H9 (cell line): ENCODE results near the gene PLEKHJ1. TPM values are rescaled to one million over a fixed set of nuclear protein-coding genes. Genes with fewer than 3 reads are reported as not detected.

Experiments used
- DNase-seq: peaks from one replicate; pipeline ENCODE4 v3.0.0-alpha.2; 2017
- H2AFZ ChIP-seq: one replicate; pipeline ENCODE4 v1.6.1; 2013; ENCODE audit warnings: mild to moderate bottlenecking, low read length, control low read depth, moderate library complexity
- H2AK5ac ChIP-seq: 2 replicates; pipeline ENCODE4 v1.6.1; 2013; ENCODE audit warnings: low read length, control low read depth, mixed read lengths; ENCODE audit not compliant: insufficient read length
- H2BK120ac ChIP-seq: one replicate; pipeline ENCODE4 v1.6.1; 2013; ENCODE audit warnings: low read depth, mild to moderate bottlenecking, low read length, control low read depth, inconsistent platforms; ENCODE audit not compliant: poor library complexity, severe bottlenecking
- H2BK12ac ChIP-seq: 2 replicates; pipeline ENCODE4 v1.6.1; 2013; ENCODE audit warnings: low read length, control low read depth, mixed read lengths, low read depth; ENCODE audit not compliant: insufficient read length
- H2BK15ac ChIP-seq: 2 replicates; pipeline ENCODE4 v1.6.1; 2013; ENCODE audit warnings: low read depth, low read length, control low read depth
- H2BK20ac ChIP-seq: one replicate; pipeline ENCODE4 v1.6.1; 2013; ENCODE audit warnings: low read depth, mild to moderate bottlenecking, low read length, control low read depth, inconsistent platforms; ENCODE audit not compliant: poor library complexity, severe bottlenecking
- H2BK5ac ChIP-seq: 2 replicates; pipeline ENCODE4 v1.6.1; 2013; ENCODE audit warnings: low read length, control low read depth, mixed read lengths; ENCODE audit not compliant: insufficient read length
- H3K14ac ChIP-seq: 2 replicates; pipeline ENCODE4 v1.6.1; 2013; ENCODE audit warnings: low read length, control low read depth; ENCODE audit not compliant: insufficient read depth
- H3K18ac ChIP-seq: 2 replicates; pipeline ENCODE4 v1.6.1; 2013; ENCODE audit warnings: low read depth, mild to moderate bottlenecking, mixed read lengths, low read length, control low read depth; ENCODE audit not compliant: insufficient read length
- H3K23ac ChIP-seq: 2 replicates; pipeline ENCODE4 v1.6.1; 2013; ENCODE audit warnings: low read length, control low read depth, mixed read lengths, low read depth; ENCODE audit not compliant: insufficient read length
- H3K23me2 ChIP-seq: 2 replicates; pipeline ENCODE4 v1.6.1; 2013; ENCODE audit warnings: low read depth, mild to moderate bottlenecking, mixed read lengths, low read length, control low read depth; ENCODE audit not compliant: insufficient read length, poor library complexity, severe bottlenecking
- H3K27ac ChIP-seq: 2 replicates; pipeline ENCODE4 v1.5.1; 2013; ENCODE audit warnings: low read length, control low read depth, mixed read lengths, low read depth; ENCODE audit not compliant: insufficient read length
- H3K27me3 ChIP-seq: 2 replicates; pipeline ENCODE4 v1.6.1; 2013; ENCODE audit warnings: low read length, control low read depth, inconsistent platforms; ENCODE audit not compliant: insufficient read depth
- H3K4ac ChIP-seq: 2 replicates; pipeline ENCODE4 v1.6.1; 2013; ENCODE audit warnings: low read depth, mild to moderate bottlenecking, control low read depth, inconsistent platforms, low read length, moderate library complexity
- H3K4me1 ChIP-seq: 2 replicates; pipeline ENCODE4 v1.6.1; 2013; ENCODE audit warnings: low read length, control low read depth, inconsistent platforms; ENCODE audit not compliant: insufficient read depth
- H3K4me2 ChIP-seq: 2 replicates; pipeline ENCODE4 v1.6.1; 2013; ENCODE audit warnings: low read length, control low read depth, mixed read lengths; ENCODE audit not compliant: insufficient read length, insufficient read depth
- H3K56ac ChIP-seq: 2 replicates; pipeline ENCODE4 v1.6.1; 2013; ENCODE audit warnings: low read depth, mild to moderate bottlenecking, mixed read lengths, low read length, control low read depth; ENCODE audit not compliant: insufficient read length
- H3K79me1 ChIP-seq: 2 replicates; pipeline ENCODE4 v1.6.1; 2013; ENCODE audit warnings: low read depth, mild to moderate bottlenecking, moderate library complexity, low read length, control low read depth, inconsistent platforms; ENCODE audit not compliant: insufficient read depth, poor library complexity, severe bottlenecking
- H3K79me2 ChIP-seq: 2 replicates; pipeline ENCODE4 v1.6.1; 2013; ENCODE audit warnings: low read length, control low read depth, inconsistent platforms; ENCODE audit not compliant: insufficient read depth
- H3K9ac ChIP-seq: 2 replicates; pipeline ENCODE4 v1.6.1; 2013; ENCODE audit warnings: low read length, control low read depth, mixed read lengths; ENCODE audit not compliant: insufficient read length; ENCODE audit errors: extremely low read depth
- H3K9me3 ChIP-seq: one replicate; pipeline ENCODE4 v1.6.1; 2013; ENCODE audit warnings: low read depth, low read length, inconsistent platforms; ENCODE audit not compliant: control insufficient read depth
- H3T11ph ChIP-seq: one replicate; pipeline ENCODE4 v1.6.1; 2013; ENCODE audit warnings: mild to moderate bottlenecking, low read length, control low read depth, inconsistent platforms
- H4K20me1 ChIP-seq: one replicate; pipeline ENCODE4 v1.6.1; 2013; ENCODE audit not compliant: control insufficient read depth, insufficient read length, insufficient read depth
- H4K5ac ChIP-seq: 2 replicates; pipeline ENCODE4 v1.6.1; 2013; ENCODE audit warnings: low read depth, mild to moderate bottlenecking, mixed read lengths, low read length, control low read depth; ENCODE audit not compliant: insufficient read length
- H4K8ac ChIP-seq: replicated peaks from 2 replicates; pipeline ENCODE4 v1.6.1; 2013; ENCODE audit warnings: low read length, control low read depth, mixed read lengths, low read depth; ENCODE audit not compliant: insufficient read length
- H4K91ac ChIP-seq: 2 replicates; pipeline ENCODE4 v1.6.1; 2013; ENCODE audit warnings: low read depth, mild to moderate bottlenecking, moderate library complexity, mixed read lengths, low read length, control low read depth; ENCODE audit not compliant: insufficient read length
- H3K27ac Mint-ChIP-seq, 3 experiments: 2 replicates in 2 of 3; 3 replicates in 1 of 3; pipeline ENCODE4 v1.8.0; 2020 to 2021; ENCODE audit warnings: mixed read lengths in 3 of 3, mild to moderate bottlenecking in 1 of 3, moderate library complexity in 1 of 3
- H3K27me3 Mint-ChIP-seq: 2 replicates; pipeline ENCODE4 v1.8.0; 2021; ENCODE audit warnings: low read depth, mild to moderate bottlenecking, moderate library complexity, mixed read lengths
- H3K36me3 Mint-ChIP-seq, 3 experiments: 2 replicates in 2 of 3; 3 replicates in 1 of 3; pipeline ENCODE4 v1.8.0; 2020 to 2021; ENCODE audit warnings: low read depth in 3 of 3, mixed read lengths in 3 of 3; ENCODE audit not compliant: insufficient read depth in 1 of 3
- H3K4me1 Mint-ChIP-seq, 2 experiments: 2 replicates each; pipeline ENCODE4 v1.8.0; 2020; ENCODE audit warnings: mixed read lengths in 2 of 2
- H3K4me3 Mint-ChIP-seq, 2 experiments: 2 replicates in 1 of 2; 3 replicates in 1 of 2; pipeline ENCODE4 v1.8.0; 2020 to 2021; ENCODE audit warnings: mild to moderate bottlenecking in 2 of 2, mixed read lengths in 2 of 2, moderate library complexity in 1 of 2
- H3K9me3 Mint-ChIP-seq, 2 experiments: 2 replicates in 1 of 2; 3 replicates in 1 of 2; pipeline ENCODE4 v1.8.0; 2020; ENCODE audit warnings: mild to moderate bottlenecking in 2 of 2, mixed read lengths in 2 of 2, moderate library complexity in 1 of 2
- WGBS: extraction: QIAGEN DNeasy Blood & Tissue Kit; methylation state at CpG from one replicate; pipeline ENCODE4 v1.1.7; 2013; ENCODE audit warnings: missing lambda C conversion rate, low lambda C conversion rate, mixed read lengths; ENCODE audit not compliant: insufficient read length; ENCODE audit errors: extremely low coverage; 5-methylcytosine and 5-hydroxymethylcytosine counted together
- total RNA-seq: library from RNA; stranded (reverse); gene quantifications from 2 replicates; pipeline ENCODE4 v1.2.1, GENCODE V29; 2021
- TF ChIP-seq, protein P1 (sequence below): fragments of 200-600 bp; sonication (generic); conservative IDR thresholded peaks from 3 replicates; pipeline ENCODE4 v1.8.0; 2021; ENCODE audit warnings: antibody characterized with exemption, mild to moderate bottlenecking

The PLEKHJ1 gene
- total RNA-seq, 1 experiment from 2014 or later, result 139 TPM

DNA sequence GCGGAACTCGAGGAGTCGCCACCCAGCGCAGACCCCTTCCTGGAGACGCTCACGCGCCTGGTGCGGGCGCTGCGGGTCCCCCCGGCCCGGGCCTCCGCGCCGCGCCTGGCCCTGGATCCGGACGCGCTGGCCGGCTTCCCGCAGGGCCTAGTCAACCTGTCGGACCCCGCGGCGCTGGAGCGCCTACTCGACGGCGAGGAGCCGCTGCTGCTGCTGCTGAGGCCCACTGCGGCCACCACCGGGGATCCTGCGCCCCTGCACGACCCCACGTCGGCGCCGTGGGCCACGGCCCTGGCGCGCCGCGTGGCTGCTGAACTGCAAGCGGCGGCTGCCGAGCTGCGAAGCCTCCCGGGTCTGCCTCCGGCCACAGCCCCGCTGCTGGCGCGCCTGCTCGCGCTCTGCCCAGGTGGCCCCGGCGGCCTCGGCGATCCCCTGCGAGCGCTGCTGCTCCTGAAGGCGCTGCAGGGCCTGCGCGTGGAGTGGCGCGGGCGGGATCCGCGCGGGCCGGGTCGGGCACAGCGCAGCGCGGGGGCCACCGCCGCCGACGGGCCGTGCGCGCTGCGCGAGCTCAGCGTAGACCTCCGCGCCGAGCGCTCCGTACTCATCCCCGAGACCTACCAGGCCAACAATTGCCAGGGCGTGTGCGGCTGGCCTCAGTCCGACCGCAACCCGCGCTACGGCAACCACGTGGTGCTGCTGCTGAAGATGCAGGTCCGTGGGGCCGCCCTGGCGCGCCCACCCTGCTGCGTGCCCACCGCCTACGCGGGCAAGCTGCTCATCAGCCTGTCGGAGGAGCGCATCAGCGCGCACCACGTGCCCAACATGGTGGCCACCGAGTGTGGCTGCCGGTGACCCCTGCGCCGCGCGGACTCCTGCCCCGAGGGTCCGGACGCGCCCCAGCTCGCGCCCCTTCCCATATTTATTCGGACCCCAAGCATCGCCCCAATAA is 15.3 kb upstream of the PLEKHJ1 start:
- no peak overlapping the region for H2BK120ac ChIP-seq
- no peaks in the 10 kb centered on the region; the same call in 1 of the 2 replicates for H3K27me3 ChIP-seq
- no peak overlapping the region for H4K8ac ChIP-seq
- H4K20me1 ChIP-seq, result no peaks in the 10 kb centered on the region
- H3K4me2 ChIP-seq, result no peak overlapping the region
- H3K27me3 Mint-ChIP-seq, result peaks cover 11% of the 10 kb centered on the region
- no peak overlapping the region for H2BK12ac ChIP-seq
- no peak overlapping the region for H3K18ac ChIP-seq
- no peak overlapping the region for H2AFZ ChIP-seq
- H3K23ac ChIP-seq, result no peak overlapping the region
- no peak overlapping the region for H3K4me3 Mint-ChIP-seq
- no peak overlapping the region for H2BK5ac ChIP-seq
- DNase-seq, result no peak
- no peak overlapping the region for H3K4ac ChIP-seq
- H3K9ac ChIP-seq, result no peak overlapping the region
- no peaks in the 10 kb centered on the region for H3K9me3 ChIP-seq
- no peaks in the 10 kb centered on the region for H3K4me1 ChIP-seq
- no peak overlapping the region for H3K27ac Mint-ChIP-seq
- peaks cover 10% of the 10 kb centered on the region for H3K23me2 ChIP-seq
- no peak overlapping the region; the same call in 1 of the 2 replicates for H3K14ac ChIP-seq
- no peak overlapping the region for H3T11ph ChIP-seq
- no peaks in the 10 kb centered on the region for H3K9me3 Mint-ChIP-seq
- no peak overlapping the region for H2AK5ac ChIP-seq
- H3K79me2 ChIP-seq, result no peaks in the 10 kb centered on the region
- TF ChIP-seq, protein P1, sequence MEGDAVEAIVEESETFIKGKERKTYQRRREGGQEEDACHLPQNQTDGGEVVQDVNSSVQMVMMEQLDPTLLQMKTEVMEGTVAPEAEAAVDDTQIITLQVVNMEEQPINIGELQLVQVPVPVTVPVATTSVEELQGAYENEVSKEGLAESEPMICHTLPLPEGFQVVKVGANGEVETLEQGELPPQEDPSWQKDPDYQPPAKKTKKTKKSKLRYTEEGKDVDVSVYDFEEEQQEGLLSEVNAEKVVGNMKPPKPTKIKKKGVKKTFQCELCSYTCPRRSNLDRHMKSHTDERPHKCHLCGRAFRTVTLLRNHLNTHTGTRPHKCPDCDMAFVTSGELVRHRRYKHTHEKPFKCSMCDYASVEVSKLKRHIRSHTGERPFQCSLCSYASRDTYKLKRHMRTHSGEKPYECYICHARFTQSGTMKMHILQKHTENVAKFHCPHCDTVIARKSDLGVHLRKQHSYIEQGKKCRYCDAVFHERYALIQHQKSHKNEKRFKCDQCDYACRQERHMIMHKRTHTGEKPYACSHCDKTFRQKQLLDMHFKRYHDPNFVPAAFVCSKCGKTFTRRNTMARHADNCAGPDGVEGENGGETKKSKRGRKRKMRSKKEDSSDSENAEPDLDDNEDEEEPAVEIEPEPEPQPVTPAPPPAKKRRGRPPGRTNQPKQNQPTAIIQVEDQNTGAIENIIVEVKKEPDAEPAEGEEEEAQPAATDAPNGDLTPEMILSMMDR, result no peak
- peaks cover 4% of the 10 kb centered on the region in 2 experiments for H3K4me1 Mint-ChIP-seq
- peaks cover 0 to 10% (median 0%) of the 10 kb centered on the region in 3 experiments; a peak in 3 of 7 replicates for H3K36me3 Mint-ChIP-seq
- no peak overlapping the region for H3K56ac ChIP-seq
- no peak overlapping the region for H4K91ac ChIP-seq
- WGBS, result no CpG with 5 or more reads among the region's 125 CpGs
- H2BK20ac ChIP-seq, result no peak overlapping the region
- H3K27ac ChIP-seq, result no peak overlapping the region
- no peaks in the 10 kb centered on the region for H3K79me1 ChIP-seq
- no peak overlapping the region for H4K5ac ChIP-seq
- H2BK15ac ChIP-seq, result no peak overlapping the region
